ENCODE results near the gene ZNF593.

Gene ZNF593

GRCh38 chr1:26169669-26170471, at the start of gene ZNF593:
Gene ZNF593, plus strand, starts transcription at chr1:26169908. Its CDS starts 76 bp downstream, at chr1:26169984.
- DNase-seq: no peak

- DNase-seq: no peak
Measured at GRCh38 chr1:26121854-26122773, 47.6 kb upstream of the ZNF593 start.

GRCh38 chr1:26122988-26123973, 46.4 kb upstream of the ZNF593 start:
- no peak for DNase-seq

GRCh38 chr1:26124418-26125331, 45.0 kb upstream of the ZNF593 start:
- no peak for DNase-seq

- no peak for DNase-seq
Measured at GRCh38 chr1:26125382-26125781, 44.3 kb upstream of the ZNF593 start.

- DNase-seq: no peak
Measured at GRCh38 chr1:26125946-26126320, 43.8 kb upstream of the ZNF593 start.

- DNase-seq: no peak
Measured at GRCh38 chr1:26126321-26127084, 43.2 kb upstream of the ZNF593 start.

GRCh38 chr1:26127235-26128163, 42.2 kb upstream of the ZNF593 start:
- DNase-seq: no peak

- DNase-seq: no peak
Measured at GRCh38 chr1:26129778-26130177, 39.9 kb upstream of the ZNF593 start.

GRCh38 chr1:26130695-26131094, 39.0 kb upstream of the ZNF593 start:
- no peak for DNase-seq

GRCh38 chr1:26132128-26132833, 37.4 kb upstream of the ZNF593 start:
- no peak for DNase-seq

- no peak for DNase-seq
Measured at GRCh38 chr1:26132834-26133167, 36.9 kb upstream of the ZNF593 start.

- no peak for DNase-seq
Measured at GRCh38 chr1:26134466-26134865, 35.2 kb upstream of the ZNF593 start.

GRCh38 chr1:26138974-26139558, 30.6 kb upstream of the ZNF593 start:
- no peak for DNase-seq

- no peak for DNase-seq
Measured at GRCh38 chr1:26142159-26142558, 27.5 kb upstream of the ZNF593 start.

- no peak for DNase-seq
Measured at GRCh38 chr1:26145041-26145959, 24.4 kb upstream of the ZNF593 start.

- no peak for DNase-seq
Measured at GRCh38 chr1:26145960-26146294, 23.8 kb upstream of the ZNF593 start.

GRCh38 chr1:26148887-26149286, 20.8 kb upstream of the ZNF593 start:
- no peak for DNase-seq
